Gastrocnemius medialis (tissue), 4 donors: ENCODE measurements around the gene PDCD1.

ENCODE experiments used
- POLR2A ChIP-seq, 2 donors: fragments of 450-650 bp; IDR thresholded peaks; one replicate each; pipeline ENCODE4 v1.6.1; 2017; ENCODE audit warnings: antibody characterized with exemption in 2 of 2, mild to moderate bottlenecking in 2 of 2, moderate library complexity in 2 of 2
- TF ChIP-seq, protein P1 (sequence below), 5 experiments: fragments of 450-650 bp in 3 of 5; fragments of 200-600 bp in 2 of 5; sonication (generic) in 2 of 5; IDR thresholded peaks in 4 of 5; conservative IDR thresholded peaks in 1 of 5; 1 replicate in 4 of 5; 2 replicates in 1 of 5; pipeline ENCODE4 v1.5.1; 2016 to 2019; ENCODE audit warnings: antibody characterized with exemption in 5 of 5, mild to moderate bottlenecking in 3 of 5, moderate library complexity in 3 of 5

GRCh38 chr2:241801611-241802420, 56.9 kb downstream of the PDCD1 start:
- TF ChIP-seq POLR2A (IDR thresholded peaks at IDR 0.05), result no peak
- TF ChIP-seq, protein P1, sequence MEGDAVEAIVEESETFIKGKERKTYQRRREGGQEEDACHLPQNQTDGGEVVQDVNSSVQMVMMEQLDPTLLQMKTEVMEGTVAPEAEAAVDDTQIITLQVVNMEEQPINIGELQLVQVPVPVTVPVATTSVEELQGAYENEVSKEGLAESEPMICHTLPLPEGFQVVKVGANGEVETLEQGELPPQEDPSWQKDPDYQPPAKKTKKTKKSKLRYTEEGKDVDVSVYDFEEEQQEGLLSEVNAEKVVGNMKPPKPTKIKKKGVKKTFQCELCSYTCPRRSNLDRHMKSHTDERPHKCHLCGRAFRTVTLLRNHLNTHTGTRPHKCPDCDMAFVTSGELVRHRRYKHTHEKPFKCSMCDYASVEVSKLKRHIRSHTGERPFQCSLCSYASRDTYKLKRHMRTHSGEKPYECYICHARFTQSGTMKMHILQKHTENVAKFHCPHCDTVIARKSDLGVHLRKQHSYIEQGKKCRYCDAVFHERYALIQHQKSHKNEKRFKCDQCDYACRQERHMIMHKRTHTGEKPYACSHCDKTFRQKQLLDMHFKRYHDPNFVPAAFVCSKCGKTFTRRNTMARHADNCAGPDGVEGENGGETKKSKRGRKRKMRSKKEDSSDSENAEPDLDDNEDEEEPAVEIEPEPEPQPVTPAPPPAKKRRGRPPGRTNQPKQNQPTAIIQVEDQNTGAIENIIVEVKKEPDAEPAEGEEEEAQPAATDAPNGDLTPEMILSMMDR (IDR thresholded peaks at IDR 0.05 in 4 of 5, conservative IDR thresholded peaks at IDR 0.05 in 1 of 5), result no peak
